ENCODE results near the gene PRKCH. TPM values are rescaled to one million over a fixed set of nuclear protein-coding genes. Genes with fewer than 3 reads are reported as not detected.

Gene PRKCH
- total RNA-seq, 1 experiment from 2014 or later: 170 TPM

DNA sequence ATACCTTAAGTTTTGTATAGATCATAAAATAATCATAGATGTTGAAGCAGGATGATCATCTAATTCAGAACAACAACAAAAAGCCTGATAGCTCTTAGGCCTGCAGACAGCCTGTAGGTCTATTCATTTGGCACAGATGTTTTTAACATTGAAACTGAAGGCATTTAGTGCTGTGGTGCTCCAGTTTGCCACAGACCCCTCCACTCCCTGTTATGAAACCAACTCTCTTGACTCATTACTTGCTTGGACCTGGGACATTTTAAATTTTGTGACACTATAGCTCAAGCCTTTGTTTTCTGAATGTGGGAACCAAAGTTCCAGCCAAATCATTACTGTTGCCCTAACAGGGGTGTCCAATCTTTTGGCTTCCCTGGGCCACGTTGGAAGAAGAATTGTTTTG, 9.1 kb downstream of the PRKCH start:
- H3K9me3 ChIP-seq (ENCODE audit: low read length): no peaks in the 10 kb centered on the region
- DNase-seq (no peak), ATAC-seq (no peak)
- H3K9me2 ChIP-seq (replicated peaks; ENCODE audit: low read length): no peaks in the 10 kb centered on the region
- H3F3A ChIP-seq (ENCODE audit: low read length, unreplicated experiment): peaks cover 5% of the 10 kb centered on the region
- H3K27me3 ChIP-seq (ENCODE audit: low read length): no peaks in the 10 kb centered on the region
- TF ChIP-seq EZH2 (IDR thresholded peaks at IDR 0.05; ENCODE audit: low read length, unreplicated experiment): no peak
- no peak for TF ChIP-seq EZH2phosphoT487 (IDR thresholded peaks at IDR 0.05; ENCODE audit: borderline replicate concordance, low read length)
- TF ChIP-seq, protein P1, sequence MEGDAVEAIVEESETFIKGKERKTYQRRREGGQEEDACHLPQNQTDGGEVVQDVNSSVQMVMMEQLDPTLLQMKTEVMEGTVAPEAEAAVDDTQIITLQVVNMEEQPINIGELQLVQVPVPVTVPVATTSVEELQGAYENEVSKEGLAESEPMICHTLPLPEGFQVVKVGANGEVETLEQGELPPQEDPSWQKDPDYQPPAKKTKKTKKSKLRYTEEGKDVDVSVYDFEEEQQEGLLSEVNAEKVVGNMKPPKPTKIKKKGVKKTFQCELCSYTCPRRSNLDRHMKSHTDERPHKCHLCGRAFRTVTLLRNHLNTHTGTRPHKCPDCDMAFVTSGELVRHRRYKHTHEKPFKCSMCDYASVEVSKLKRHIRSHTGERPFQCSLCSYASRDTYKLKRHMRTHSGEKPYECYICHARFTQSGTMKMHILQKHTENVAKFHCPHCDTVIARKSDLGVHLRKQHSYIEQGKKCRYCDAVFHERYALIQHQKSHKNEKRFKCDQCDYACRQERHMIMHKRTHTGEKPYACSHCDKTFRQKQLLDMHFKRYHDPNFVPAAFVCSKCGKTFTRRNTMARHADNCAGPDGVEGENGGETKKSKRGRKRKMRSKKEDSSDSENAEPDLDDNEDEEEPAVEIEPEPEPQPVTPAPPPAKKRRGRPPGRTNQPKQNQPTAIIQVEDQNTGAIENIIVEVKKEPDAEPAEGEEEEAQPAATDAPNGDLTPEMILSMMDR (conservative IDR thresholded peaks at IDR 0.05; ENCODE audit: low read depth, low read length): no peak
- no peaks in the 10 kb centered on the region for H3K4me1 ChIP-seq (ENCODE audit: insufficient read depth, low read length)
- H3K36me3 ChIP-seq (ENCODE audit: low read depth, low read length): no peaks in the 10 kb centered on the region
- ChIA-PET POLR2A (ENCODE audit: unreplicated experiment) (interaction anchor here (0.6 to 0.7 kb wide), 3 partner anchors 127 to 532 kb away, joined by 3 to 5 read pairs (median 4); no protein-coding TSS in a partner anchor), CTCF (no interaction called here)
- H3K4me2 ChIP-seq (ENCODE audit: low read length): no peak overlapping the region
- no peak overlapping the region for H2AFZ ChIP-seq (ENCODE audit: low read length)
- no peaks in the 10 kb centered on the region for H4K20me1 ChIP-seq (ENCODE audit: low read length)
- BruUV-seq (replicated peaks): no TSS peak
- intact Hi-C loops (cut with micrococcal nuclease): no loop called here
- no peak overlapping the region for H3K9ac ChIP-seq (ENCODE audit: low read length)
- no peak overlapping the region for H3K27ac ChIP-seq (ENCODE audit: low read length)
- peaks cover 31% of the 10 kb centered on the region for H3K79me2 ChIP-seq (ENCODE audit: low read length)
- no peak overlapping the region for H3K4me3 ChIP-seq (ENCODE audit: low read length)

DNA sequence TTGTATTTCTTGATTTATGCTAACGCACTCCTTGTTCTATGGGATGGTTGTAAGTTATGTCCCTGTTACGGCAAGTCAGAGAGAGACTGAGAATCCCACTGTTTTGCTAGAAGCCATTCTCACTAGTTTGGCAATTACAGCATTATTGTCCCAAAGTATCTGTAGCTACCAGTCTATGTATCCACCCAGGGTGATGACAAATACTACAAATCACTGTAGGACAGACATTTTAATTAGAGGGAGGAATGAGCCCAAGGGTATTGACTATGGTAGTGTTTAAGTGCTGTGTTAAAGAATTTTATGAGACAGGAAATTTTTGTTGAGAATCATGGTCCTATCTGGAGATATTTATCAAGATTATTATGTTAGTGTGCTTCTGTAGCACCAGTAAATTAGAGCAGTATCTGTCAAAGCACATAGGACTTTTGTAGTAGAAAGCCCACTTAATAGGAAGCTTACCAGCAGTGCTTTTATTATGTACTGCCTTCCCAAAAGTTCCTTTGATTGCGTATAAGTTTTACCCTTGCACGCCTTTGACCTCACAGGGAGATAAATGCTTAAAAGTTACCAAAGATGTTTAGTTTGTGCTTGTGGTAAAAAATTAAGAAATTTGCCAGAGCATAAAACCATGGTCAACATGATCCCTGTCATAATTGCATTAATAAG, 10.7 kb downstream of the PRKCH start:
- ChIA-PET CTCF (no interaction called here), POLR2A (ENCODE audit: unreplicated experiment) (no interaction called here)
- Histone ChIP-seq H2AFZ (ENCODE audit: low read length) (no peak overlapping the region), H3K4me1 (ENCODE audit: insufficient read depth, low read length) (no peaks in the 10 kb centered on the region), H3K4me3 (ENCODE audit: low read length) (no peak overlapping the region), H3K27ac (ENCODE audit: low read length) (no peak overlapping the region), H3K79me2 (ENCODE audit: low read length) (peaks cover 27% of the 10 kb centered on the region), H3F3A (ENCODE audit: low read length, unreplicated experiment) (no peaks in the 10 kb centered on the region), H3K27me3 (ENCODE audit: low read length) (no peaks in the 10 kb centered on the region), H3K9me2 (replicated peaks; ENCODE audit: low read length) (no peaks in the 10 kb centered on the region), H4K20me1 (ENCODE audit: low read length) (no peaks in the 10 kb centered on the region), H3K36me3 (ENCODE audit: low read depth, low read length) (no peaks in the 10 kb centered on the region), H3K4me2 (ENCODE audit: low read length) (no peak overlapping the region), H3K9ac (ENCODE audit: low read length) (no peak overlapping the region), H3K9me3 (ENCODE audit: low read length) (no peaks in the 10 kb centered on the region)
- TF ChIP-seq EZH2 (IDR thresholded peaks at IDR 0.05; ENCODE audit: low read length, unreplicated experiment) (no peak), EZH2phosphoT487 (IDR thresholded peaks at IDR 0.05; ENCODE audit: borderline replicate concordance, low read length) (no peak)
- TF ChIP-seq, protein P1 (conservative IDR thresholded peaks at IDR 0.05; ENCODE audit: low read depth, low read length): no peak
- peak; percentile 93 for ATAC-seq
- BruUV-seq (replicated peaks): no TSS peak
- DNase-seq: peak; percentile 23
- intact Hi-C loops (cut with micrococcal nuclease): no loop called here

DNA sequence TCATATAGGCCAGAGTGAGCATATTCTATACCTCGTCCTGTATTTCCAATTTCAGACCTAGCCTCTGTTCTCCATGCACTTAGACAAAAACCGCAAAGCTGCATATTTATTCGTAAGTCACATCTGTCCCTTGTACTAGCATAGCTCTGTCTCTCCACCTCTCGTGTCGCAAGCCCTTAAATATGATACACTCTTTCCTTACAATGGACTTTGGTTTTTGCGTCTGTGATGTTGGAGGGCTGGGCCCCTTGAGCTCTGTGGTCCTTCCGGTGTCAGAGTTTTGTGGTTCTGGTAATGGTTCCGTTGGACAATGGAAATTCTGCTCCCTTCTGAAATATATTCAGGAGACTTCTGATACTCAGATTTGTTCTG, 11.3 kb downstream of the PRKCH start:
- Histone ChIP-seq H3K36me3 (ENCODE audit: low read depth, low read length) (no peaks in the 10 kb centered on the region), H3K27me3 (ENCODE audit: low read length) (no peaks in the 10 kb centered on the region), H4K20me1 (ENCODE audit: low read length) (no peaks in the 10 kb centered on the region), H3K4me2 (ENCODE audit: low read length) (no peak overlapping the region), H3K9me2 (replicated peaks; ENCODE audit: low read length) (no peaks in the 10 kb centered on the region), H3K9ac (ENCODE audit: low read length) (no peak overlapping the region), H3F3A (ENCODE audit: low read length, unreplicated experiment) (no peaks in the 10 kb centered on the region), H3K4me3 (ENCODE audit: low read length) (no peak overlapping the region), H3K79me2 (ENCODE audit: low read length) (peaks cover 26% of the 10 kb centered on the region), H2AFZ (ENCODE audit: low read length) (no peak overlapping the region), H3K9me3 (ENCODE audit: low read length) (no peaks in the 10 kb centered on the region), H3K4me1 (ENCODE audit: insufficient read depth, low read length) (no peaks in the 10 kb centered on the region), H3K27ac (ENCODE audit: low read length) (no peak overlapping the region)
- POLR2A ChIA-PET (ENCODE audit: unreplicated experiment): no interaction called here
- DNase-seq (no peak), ATAC-seq (no peak)
- CTCF ChIA-PET: interaction anchor here (0.6 kb wide), 1 partner anchor 33 kb away, joined by 3 read pairs; no protein-coding TSS in a partner anchor
- no TSS peak for BruUV-seq (replicated peaks)
- intact Hi-C loops (cut with micrococcal nuclease): no loop called here
- TF ChIP-seq, protein P1 (conservative IDR thresholded peaks at IDR 0.05; ENCODE audit: low read depth, low read length): no peak
- TF ChIP-seq EZH2phosphoT487 (IDR thresholded peaks at IDR 0.05; ENCODE audit: borderline replicate concordance, low read length) (no peak), EZH2 (IDR thresholded peaks at IDR 0.05; ENCODE audit: low read length, unreplicated experiment) (no peak)
